Measurements from ENCODE around the gene CUBN. TPM values are rescaled to one million over a fixed set of nuclear protein-coding genes. Genes with fewer than 3 reads are reported as not detected.

The CUBN gene
- total and polyA plus RNA-seq, 10 of the 15 experiments (the other 5 are each of a cell fraction or from before 2014, with no cell fraction given), result under 0.01 to 0.14 (median 0.02) TPM; not detected in 6

- no peaks in the 10 kb centered on the region for H3K36me3 ChIP-seq (ENCODE audit: control insufficient read depth in 2 of 2, insufficient read depth in 2 of 2, low read length in 1 of 2)
- no peaks in the 10 kb centered on the region for H3K4me1 ChIP-seq (ENCODE audit: control insufficient read depth, insufficient read depth, low read length)
- no TSS peak for BruUV-seq (replicated peaks)
- H4K20me1 ChIP-seq (ENCODE audit: control insufficient read depth, insufficient read depth), result no peaks in the 10 kb centered on the region; the same call in 1 of the 2 replicates
- RAD21 ChIA-PET (ENCODE audit: unreplicated experiment), result no interaction called here
- no peak overlapping the region for H3K4me2 ChIP-seq (ENCODE audit: control insufficient read depth, insufficient read depth)
- H3K9ac ChIP-seq (ENCODE audit: control insufficient read depth, insufficient read depth, low read length), result no peak overlapping the region
- in situ Hi-C loops (cut with MboI) (loop anchor here (25.0 kb wide), 1 partner anchor 1848 kb away; the partner anchor contains the start of genes ARL5B and NSUN6), intact Hi-C loops (cut with micrococcal nuclease; ENCODE audit: unreplicated experiment) (no loop called here)
- SMC1A ChIA-PET (ENCODE audit: uncharacterized antibody, unreplicated experiment), result interaction anchor here (0.8 to 3.0 kb wide), 10 partner anchors 10 to 295 kb away, joined by 3 to 12 read pairs (median 4); no protein-coding TSS in a partner anchor
- no peaks in the 10 kb centered on the region for H3K9me3 ChIP-seq (replicated peaks; ENCODE audit: control insufficient read depth, insufficient read depth, low read length)
- FAIRE-seq, result no peak
- DNase-seq (ENCODE audit: low read depth, low spot score), result no peak
- no peak overlapping the region for H3K27ac ChIP-seq (ENCODE audit: control insufficient read depth, insufficient read depth)
- TF ChIP-seq ZNF217 (IDR thresholded peaks at IDR 0.05) (no peak), ZSCAN29 (IDR thresholded peaks at IDR 0.05) (no peak), NFIC (IDR thresholded peaks at IDR 0.05; ENCODE audit: low read depth, low read length) (no peak), JUNB (IDR thresholded peaks at IDR 0.05) (no peak), POLR2AphosphoS2 (IDR thresholded peaks at IDR 0.05; ENCODE audit: low read depth, low read length) (no peak)
- WGBS (ENCODE audit: insufficient coverage, insufficient replicate concordance, low lambda C conversion rate, missing lambda C conversion rate), result 93% methylated on average over 3 of the region's 3 CpGs
- CTCF ChIA-PET, result interaction anchor here (1.0 to 3.6 kb wide), 4 partner anchors 10 to 912 kb away, joined by 3 to 16 read pairs (median 8); no protein-coding TSS in a partner anchor
- ATAC-seq, result no peak
- peaks cover 24% of the 10 kb centered on the region for H3K79me2 ChIP-seq (ENCODE audit: control insufficient read depth, insufficient read depth, low read length)
- H3K4me3 ChIP-seq, result no peak overlapping the region
- POLR2A ChIA-PET, result interaction anchor here (0.7 kb wide), 1 partner anchor 626 kb away, joined by 5 read pairs; no protein-coding TSS in a partner anchor
- H2AFZ ChIP-seq (ENCODE audit: control insufficient read depth, low read depth, low read length), result no peak overlapping the region
- H3K27me3 ChIP-seq (replicated peaks in 1 of 2; ENCODE audit: control insufficient read depth in 2 of 2, insufficient read depth in 2 of 2, low read length in 1 of 2), result no peaks in the 10 kb centered on the region
Measured at GRCh38 chr10:16814012-16814411, 315.6 kb downstream of the CUBN start.

DNA sequence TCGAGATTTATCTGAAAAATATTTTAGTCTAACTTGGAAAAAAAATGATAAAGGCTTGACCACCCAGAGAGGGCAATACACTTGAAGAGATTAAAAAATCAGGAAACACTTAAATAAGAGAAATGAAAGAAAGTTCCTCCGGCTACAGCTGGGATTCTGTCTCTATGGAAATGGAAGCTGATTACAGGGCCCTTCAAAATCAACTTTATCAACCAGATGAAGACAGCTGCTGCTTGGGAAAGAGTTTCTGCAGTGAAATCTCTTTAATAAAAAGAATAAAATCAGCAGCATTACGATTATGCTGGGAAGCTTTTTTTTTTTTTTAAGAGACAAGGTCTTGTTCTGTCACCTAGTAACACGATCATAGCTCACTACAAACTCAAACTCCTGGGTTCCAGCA lies 316.9 kb downstream of the CUBN start:
- Histone ChIP-seq H3K4me3 (no peak overlapping the region), H3K9me3 (replicated peaks; ENCODE audit: control insufficient read depth, insufficient read depth, low read length) (no peaks in the 10 kb centered on the region), H2AFZ (ENCODE audit: control insufficient read depth, low read depth, low read length) (no peak overlapping the region), H3K4me2 (ENCODE audit: control insufficient read depth, insufficient read depth) (no peak overlapping the region), H3K27ac (ENCODE audit: control insufficient read depth, insufficient read depth) (no peak overlapping the region), H3K79me2 (ENCODE audit: control insufficient read depth, insufficient read depth, low read length) (peaks cover 24% of the 10 kb centered on the region), H3K27me3 (replicated peaks in 1 of 2; ENCODE audit: control insufficient read depth in 2 of 2, insufficient read depth in 2 of 2, low read length in 1 of 2) (no peaks in the 10 kb centered on the region), H3K9ac (ENCODE audit: control insufficient read depth, insufficient read depth, low read length) (no peak overlapping the region), H3K4me1 (ENCODE audit: control insufficient read depth, insufficient read depth, low read length) (no peaks in the 10 kb centered on the region), H4K20me1 (ENCODE audit: control insufficient read depth, insufficient read depth) (no peaks in the 10 kb centered on the region; the same call in 1 of the 2 replicates), H3K36me3 (ENCODE audit: control insufficient read depth in 2 of 2, insufficient read depth in 2 of 2, low read length in 1 of 2) (no peaks in the 10 kb centered on the region)
- FAIRE-seq (no peak), DNase-seq (ENCODE audit: low read depth, low spot score) (no peak), ATAC-seq (no peak)
- in situ Hi-C loops (cut with MboI) (loop anchor here (25.0 kb wide), 1 partner anchor 1850 kb away; the partner anchor contains the start of genes ARL5B and NSUN6), intact Hi-C loops (cut with micrococcal nuclease; ENCODE audit: unreplicated experiment) (no loop called here)
- whole genome bisulfite sequencing (ENCODE audit: insufficient coverage, insufficient replicate concordance, low lambda C conversion rate, missing lambda C conversion rate), result 93% methylated on average over 4 of the region's 4 CpGs
- SMC1A ChIA-PET (ENCODE audit: uncharacterized antibody, unreplicated experiment), result interaction anchor here (0.5 to 3.0 kb wide), 11 partner anchors 9 to 261 kb away, joined by 3 to 12 read pairs (median 3); no protein-coding TSS in a partner anchor
- POLR2A ChIA-PET, result interaction anchor here (0.6 to 1.1 kb wide), 4 partner anchors 11 to 378 kb away, joined by 3 to 5 read pairs (median 5); no protein-coding TSS in a partner anchor
- CTCF ChIA-PET, result interaction anchor here (0.8 to 3.6 kb wide), 10 partner anchors 8 to 956 kb away, joined by 3 to 16 read pairs (median 4); no protein-coding TSS in a partner anchor
- no TSS peak for BruUV-seq (replicated peaks)
- RAD21 ChIA-PET (ENCODE audit: unreplicated experiment), result interaction anchor here (0.7 to 1.8 kb wide), 2 partner anchors 33 to 910 kb away, joined by 3 to 4 read pairs; no protein-coding TSS in a partner anchor
- TF ChIP-seq ZBTB33 (IDR thresholded peaks at IDR 0.05) (no peak), JUND (IDR thresholded peaks at IDR 0.05; ENCODE audit: low read depth, low read length) (no peak), PAX5 (IDR thresholded peaks at IDR 0.05; ENCODE audit: borderline replicate concordance, low read depth, low read length) (no peak), SMAD5 (IDR thresholded peaks at IDR 0.05; ENCODE audit: low read depth) (no peak), EGR1 (IDR thresholded peaks at IDR 0.05; ENCODE audit: borderline replicate concordance in 1 of 2, low read depth in 2 of 2, low read length in 2 of 2) (no peak), ZNF207 (IDR thresholded peaks at IDR 0.05; ENCODE audit: borderline replicate concordance) (no peak)
- TF ChIP-seq, protein P1, sequence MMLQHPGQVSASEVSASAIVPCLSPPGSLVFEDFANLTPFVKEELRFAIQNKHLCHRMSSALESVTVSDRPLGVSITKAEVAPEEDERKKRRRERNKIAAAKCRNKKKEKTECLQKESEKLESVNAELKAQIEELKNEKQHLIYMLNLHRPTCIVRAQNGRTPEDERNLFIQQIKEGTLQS (IDR thresholded peaks at IDR 0.05; ENCODE audit: borderline replicate concordance, extremely low read depth, low read depth, low read length), result no peak
- TF ChIP-seq, protein P2, sequence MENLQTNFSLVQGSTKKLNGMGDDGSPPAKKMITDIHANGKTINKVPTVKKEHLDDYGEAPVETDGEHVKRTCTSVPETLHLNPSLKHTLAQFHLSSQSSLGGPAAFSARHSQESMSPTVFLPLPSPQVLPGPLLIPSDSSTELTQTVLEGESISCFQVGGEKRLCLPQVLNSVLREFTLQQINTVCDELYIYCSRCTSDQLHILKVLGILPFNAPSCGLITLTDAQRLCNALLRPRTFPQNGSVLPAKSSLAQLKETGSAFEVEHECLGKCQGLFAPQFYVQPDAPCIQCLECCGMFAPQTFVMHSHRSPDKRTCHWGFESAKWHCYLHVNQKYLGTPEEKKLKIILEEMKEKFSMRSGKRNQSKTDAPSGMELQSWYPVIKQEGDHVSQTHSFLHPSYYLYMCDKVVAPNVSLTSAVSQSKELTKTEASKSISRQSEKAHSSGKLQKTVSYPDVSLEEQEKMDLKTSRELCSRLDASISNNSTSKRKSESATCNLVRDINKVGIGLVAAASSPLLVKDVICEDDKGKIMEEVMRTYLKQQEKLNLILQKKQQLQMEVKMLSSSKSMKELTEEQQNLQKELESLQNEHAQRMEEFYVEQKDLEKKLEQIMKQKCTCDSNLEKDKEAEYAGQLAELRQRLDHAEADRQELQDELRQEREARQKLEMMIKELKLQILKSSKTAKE (IDR thresholded peaks at IDR 0.05; ENCODE audit: low read depth, poor library complexity, severe bottlenecking), result no peak

All from GM12878 (cell line).